A673 (cell line): Measurements from ENCODE around the gene S1PR4.

Source experiments
- CTCF ChIP-seq: fragments of 300-800, 200-600 bp; sonication (generic); conservative IDR thresholded peaks from 2 replicates; pipeline ENCODE4 v1.5.1; 2017; ENCODE audit warnings: low read depth, mild to moderate bottlenecking, antibody characterized with exemption, low read length, moderate library complexity, mixed read lengths
- EZH2 ChIP-seq: fragments of 200-600 bp; sonication (generic); IDR thresholded peaks from 2 replicates; pipeline ENCODE4 v1.6.1; 2017; ENCODE audit warnings: borderline replicate concordance, low read depth, mild to moderate bottlenecking, mixed read lengths, antibody characterized with exemption, low read length; ENCODE audit not compliant: poor library complexity, severe bottlenecking

DNA sequence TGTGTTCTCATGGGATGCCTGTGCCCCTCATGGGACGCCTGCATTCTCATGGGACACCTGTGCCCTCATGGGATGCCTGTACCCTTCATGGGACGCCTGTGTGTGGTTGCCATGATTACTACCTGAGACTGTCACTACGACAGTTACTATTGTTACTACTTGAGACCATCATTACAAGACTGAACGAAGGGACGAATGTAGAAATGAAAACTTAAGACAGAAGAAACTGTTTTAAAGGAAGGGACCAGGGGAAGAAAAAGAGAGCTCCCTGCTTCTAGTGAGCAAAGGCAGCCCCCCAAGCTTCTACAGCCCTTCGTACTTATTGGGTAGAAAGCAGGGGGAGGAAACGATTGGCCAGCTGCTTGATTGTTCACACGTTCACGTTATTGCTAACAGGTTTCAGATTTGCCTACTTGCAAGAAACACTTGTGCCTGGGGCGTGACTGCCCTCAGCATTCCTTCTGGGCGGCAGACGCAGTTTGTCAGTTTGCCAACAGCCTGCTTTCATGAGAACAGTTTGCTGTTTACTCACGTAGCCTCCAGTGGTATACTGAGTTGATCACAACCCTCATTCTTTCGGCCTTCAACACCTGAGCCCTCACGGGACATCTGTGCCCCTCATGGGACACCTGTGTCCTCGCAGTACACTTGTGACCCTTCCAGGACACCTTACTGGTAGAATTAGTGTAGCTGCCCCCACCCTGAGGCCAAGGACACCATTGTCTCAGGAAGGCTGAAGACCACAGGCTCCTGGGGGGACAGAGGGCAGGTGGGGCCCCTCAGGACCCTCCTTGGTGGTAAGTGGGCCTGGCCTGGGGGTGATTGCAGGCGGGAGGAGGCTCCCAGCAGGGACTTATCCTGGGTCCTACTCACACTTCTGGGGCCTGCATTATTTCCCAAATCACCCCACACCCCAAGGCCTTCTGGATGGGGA, 2.5 kb upstream of the S1PR4 start:
- TF ChIP-seq CTCF (no peak), EZH2 (no peak)
